Activated T-helper 1 cell treated with anti-CD3 and anti-CD28 coated beads, Interleukin-2, amount 50 U/mL, for 16 hours (primary cell): ENCODE measurements around the gene UBE2K.
"Not testable (repeated sequence)": the region's sequence is repeated elsewhere in the genome, so short reads cannot be mapped to it uniquely, and the experiment has no call there.

Experiments used
- DNase-seq, 2 donors: peaks; one replicate each; pipeline ENCODE4 v3.0.0-alpha.2; 2020; ENCODE audit warnings: low read depth in 1 of 2, low spot score in 1 of 2

UBE2K gene

GRCh38 chr4:39721788-39722187 is 23.9 kb downstream of the UBE2K start:
- DNase-seq: no peak

GRCh38 chr4:39729557-39729956 is 31.6 kb downstream of the UBE2K start:
- DNase-seq: no peak

- DNase-seq: no peak
Observed at GRCh38 chr4:39730072-39730471, 32.1 kb downstream of the UBE2K start.

- no peak for DNase-seq
Observed at GRCh38 chr4:39731908-39732307, 34.0 kb downstream of the UBE2K start.

GRCh38 chr4:39732728-39733127 is 34.8 kb downstream of the UBE2K start:
- DNase-seq: no peak

DNA sequence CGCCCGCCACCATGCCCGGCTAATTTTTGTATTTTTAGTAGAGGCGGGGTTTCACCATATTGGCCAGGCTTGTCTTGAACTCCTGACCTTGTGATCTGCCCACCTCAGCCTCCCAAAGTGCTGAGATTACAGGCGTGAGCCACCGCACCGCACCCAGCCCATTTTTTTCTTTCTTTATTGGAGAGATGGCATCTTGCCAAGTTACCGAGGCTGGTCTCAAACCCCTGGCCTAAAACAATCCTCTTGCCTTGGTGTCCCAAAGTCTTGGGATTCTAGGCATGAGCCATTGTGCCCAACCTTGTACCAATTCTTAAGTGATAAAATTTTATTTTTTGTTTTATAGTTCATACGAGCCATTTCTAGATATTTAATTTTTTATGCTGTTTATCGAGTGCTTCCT is 41.7 kb downstream of the UBE2K start:
- not testable (repeated sequence) for DNase-seq

- DNase-seq: no peak
Observed at GRCh38 chr4:39741401-39741800, 43.5 kb downstream of the UBE2K start.

DNA sequence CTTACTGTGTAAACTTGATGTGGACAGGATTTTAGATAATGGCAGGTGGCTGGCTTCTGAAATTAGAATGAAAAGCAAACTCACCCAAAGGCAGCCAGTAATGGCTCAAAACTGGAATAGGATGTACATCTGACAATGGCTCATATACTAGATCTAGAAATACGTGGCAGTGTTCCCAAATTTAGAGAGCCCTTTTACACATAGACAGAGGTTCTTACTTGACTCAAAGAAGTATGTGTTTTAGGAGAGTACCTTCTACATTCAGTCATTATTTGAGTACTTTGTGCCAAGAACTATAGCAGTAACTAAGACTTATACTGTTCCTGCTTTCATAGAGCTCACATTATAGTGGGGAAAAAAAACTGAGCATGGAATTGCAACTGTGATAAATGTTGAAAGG is 48.0 kb downstream of the UBE2K start:
- no peak for DNase-seq

- no peak for DNase-seq
Observed at GRCh38 chr4:39750216-39750615, 52.3 kb downstream of the UBE2K start.

GRCh38 chr4:39754309-39754708 is 56.4 kb downstream of the UBE2K start:
- DNase-seq: no peak

DNA sequence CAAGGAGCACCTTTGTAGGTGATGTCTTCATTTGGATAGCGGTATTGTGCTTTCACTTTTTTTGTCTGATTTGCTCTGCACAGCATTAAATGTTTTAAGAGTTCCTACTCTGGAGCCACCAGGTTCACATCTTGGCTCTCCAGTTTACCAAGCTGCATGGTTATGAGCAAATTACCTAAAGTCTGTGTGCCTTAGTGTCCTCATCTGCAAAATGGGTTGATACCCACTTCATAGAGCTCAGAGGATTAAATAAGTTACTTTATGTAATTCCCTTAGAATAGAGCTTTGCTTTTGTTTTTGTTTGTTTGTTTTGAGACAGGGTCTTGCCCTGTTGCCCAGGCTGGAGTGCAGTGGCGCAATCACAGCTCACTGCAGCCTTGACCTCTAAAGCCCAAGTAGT is 58.2 kb downstream of the UBE2K start:
- no peak for DNase-seq

DNA sequence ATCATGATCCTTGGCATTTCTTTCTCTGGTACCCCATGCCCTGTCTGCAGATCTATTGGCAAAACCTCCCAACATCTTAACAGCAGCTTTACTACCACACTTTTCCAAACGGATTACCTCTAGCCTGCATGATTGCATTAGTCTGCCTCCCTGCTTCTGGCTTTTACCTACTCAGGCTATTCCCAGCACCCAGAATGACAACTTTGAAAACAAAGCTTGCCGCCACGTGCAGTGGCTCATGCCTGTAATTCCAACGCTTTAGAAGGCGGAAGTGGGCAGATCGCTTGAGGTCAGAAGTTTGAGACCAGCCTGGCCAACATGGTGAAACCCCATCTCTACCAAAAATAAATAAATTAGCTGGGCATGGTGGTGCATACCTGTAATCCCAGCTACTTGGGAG is 60.2 kb downstream of the UBE2K start:
- DNase-seq: no peak

- no peak for DNase-seq
Observed at GRCh38 chr4:39759569-39759968, 61.6 kb downstream of the UBE2K start.

GRCh38 chr4:39761005-39761667 is 63.2 kb downstream of the UBE2K start:
- no peak for DNase-seq

DNA sequence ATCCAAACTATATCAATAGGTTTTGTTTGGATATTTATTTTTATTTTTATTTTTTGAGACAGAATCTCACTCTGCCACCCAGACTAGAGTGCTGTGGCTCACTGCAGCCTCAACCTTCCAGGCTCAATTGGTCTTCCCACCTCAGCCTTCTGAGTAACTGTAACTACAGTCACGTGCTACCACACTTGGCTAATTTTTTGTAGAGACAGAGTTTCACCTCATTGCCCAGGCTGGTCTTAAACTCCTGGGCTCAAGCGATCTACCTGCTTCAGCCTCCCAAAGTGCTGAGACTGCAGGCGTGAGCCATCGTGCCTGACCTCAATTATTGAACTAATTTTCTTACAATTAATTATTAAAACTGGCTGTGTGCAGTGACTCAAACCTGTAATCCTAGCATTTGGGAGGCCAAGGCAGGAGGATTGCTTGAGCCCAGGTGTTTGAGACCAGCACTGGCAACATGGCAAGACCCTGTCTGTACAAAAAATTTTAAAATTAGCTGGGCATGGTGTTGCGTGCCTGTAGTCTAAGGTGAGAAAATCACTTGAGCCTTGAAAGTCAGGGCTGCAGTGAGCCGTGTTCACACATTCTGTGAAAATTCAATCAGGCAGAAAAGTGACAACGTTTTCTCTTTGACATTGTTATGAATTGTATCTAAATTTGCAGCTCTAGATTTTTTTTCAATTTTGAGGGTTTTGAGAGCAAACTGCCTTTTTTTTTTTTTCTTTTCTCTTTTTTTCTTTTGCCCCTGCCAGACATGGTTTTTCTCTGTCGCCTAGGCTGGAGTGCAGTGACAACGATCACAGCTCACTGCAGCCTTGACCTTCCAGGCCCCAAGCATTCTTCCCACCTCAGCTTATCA is 66.0 kb downstream of the UBE2K start:
- no peak for DNase-seq

DNA sequence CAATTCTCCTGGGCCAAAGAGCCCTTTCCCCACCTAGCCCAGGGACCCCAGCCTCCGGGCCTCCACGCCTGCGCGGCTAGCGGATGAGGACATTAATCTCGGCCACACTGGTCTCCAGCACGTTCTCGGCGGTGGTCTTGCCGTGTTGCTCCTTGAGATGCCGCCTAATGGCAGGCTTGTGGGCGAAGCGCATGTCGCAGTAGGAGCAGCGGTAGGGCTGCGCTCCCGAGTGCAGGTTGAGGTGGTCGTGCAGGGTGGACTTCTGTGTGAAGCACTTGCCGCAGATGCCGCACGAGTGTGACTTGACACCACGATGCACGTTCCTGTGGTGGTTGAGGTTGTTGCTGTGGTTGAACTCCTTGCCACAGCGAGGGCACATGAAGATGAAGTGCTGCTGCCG is 72.1 kb downstream of the UBE2K start:
- DNase-seq: no peak

- no peak for DNase-seq
Observed at GRCh38 chr4:39770471-39770870, 72.5 kb downstream of the UBE2K start.

DNA sequence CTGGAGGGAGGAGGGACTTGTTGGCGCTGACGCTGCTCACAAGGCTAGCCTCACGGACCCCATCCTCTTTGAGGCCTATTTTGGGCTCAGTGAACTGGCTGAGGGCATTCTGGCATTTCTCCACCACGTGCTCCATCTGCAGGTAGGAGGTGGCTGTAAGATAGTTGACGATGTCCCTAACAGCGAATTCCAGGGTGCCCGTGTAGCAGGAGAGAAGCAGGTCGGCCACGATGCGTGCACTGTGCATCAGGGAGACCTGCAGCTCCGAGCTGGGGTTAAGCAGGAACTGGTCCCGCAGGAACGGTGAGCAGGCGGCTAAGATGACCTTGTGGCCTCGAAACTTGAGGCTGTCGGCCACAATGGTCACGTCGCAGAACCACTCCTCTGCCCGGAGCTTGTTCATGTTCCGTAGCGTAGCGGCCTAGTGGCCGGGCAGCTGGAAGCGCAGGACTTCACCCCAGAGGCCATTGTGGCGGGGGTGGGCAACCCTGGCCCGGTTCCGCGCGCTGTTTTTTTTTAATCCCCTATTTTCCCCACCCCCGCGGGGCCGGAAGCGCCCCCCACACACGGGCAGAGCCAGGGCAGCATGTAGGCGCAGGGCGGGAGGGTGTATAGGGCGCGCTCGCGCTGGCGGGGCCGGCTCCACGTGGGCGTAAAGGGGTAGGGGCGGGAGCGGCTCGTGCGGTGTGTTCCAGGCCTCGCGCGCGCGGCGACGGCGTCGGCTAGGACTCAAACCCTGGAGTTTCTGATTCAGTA is 73.2 kb downstream of the UBE2K start:
- DNase-seq: no peak

DNA sequence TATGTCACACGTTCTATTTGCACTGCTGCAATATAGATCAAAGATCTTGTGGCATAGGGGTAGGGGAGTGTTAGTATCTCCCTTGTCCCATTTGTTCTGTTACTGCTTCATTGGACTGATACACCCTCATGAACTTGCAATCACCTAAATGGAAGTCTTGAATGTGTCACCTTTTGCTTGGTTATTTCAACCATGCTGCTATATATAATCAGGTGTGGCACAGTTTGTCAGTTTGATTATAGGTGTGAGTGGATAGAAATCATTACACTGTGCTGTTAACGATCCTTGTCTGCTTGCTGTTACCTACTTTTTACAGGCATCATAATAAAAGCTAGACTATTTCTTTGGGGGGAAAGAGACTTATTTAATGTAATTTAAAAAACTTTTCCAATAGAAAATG is 84.1 kb downstream of the UBE2K start:
- not testable (repeated sequence) for DNase-seq

DNA sequence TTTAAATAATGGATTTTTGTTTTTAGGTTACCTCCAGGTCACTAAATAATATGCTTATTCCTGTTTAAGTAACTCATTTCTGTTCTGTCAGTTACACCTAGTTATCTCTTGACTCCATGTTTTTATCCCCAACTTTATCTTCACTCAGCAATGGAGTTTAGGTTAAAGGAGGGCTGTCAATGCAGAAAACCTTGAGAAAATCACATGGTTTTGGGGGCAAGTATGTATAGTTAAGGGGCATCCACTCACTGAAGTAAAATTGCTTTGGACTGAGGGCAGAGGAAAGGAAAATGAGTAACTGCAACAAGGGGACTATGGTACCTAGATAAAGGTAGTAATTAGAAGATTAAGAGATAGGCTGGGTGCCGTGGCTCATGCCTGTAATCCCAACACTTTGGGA is 87.1 kb downstream of the UBE2K start:
- DNase-seq: no peak

DNA sequence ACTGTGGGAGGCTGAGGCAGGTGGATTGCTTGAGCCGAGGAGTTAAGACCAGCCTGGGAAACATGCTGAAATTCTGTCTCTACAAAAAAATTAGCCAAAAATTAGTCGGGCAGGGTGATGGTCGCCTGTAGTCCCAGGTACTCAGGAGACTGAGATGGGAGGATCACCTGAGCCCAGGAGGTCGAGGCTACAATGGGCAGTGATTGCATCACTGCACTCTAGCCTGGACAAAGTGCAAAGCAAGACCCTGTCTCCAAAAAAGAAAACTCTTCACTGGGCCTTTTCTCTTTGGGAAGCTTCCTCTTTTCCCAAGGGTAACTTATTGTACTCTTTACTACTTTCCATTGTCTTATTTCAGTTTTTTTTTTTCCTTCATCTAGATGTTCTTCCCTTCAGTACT is 88.9 kb downstream of the UBE2K start:
- DNase-seq: no peak

DNA sequence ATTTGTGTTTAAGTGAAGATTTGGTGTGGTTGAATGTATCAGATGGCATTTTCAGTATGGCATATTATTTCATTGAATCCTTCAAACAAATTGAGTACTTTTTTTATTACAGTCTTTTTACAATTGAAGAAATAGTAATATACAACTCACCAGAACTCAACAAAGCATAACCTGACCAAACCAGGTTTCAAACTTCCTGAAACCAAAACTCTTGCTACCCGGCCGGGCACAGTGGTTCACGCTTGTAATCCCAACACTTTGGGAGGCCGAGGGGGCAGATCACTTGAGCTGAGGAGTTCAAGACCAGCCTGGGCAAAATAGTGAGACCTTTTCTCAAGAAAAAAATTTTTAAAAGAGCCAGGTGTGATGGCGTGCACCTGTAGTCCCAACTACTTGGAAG is 94.2 kb downstream of the UBE2K start:
- DNase-seq: no peak
